GM18907 (cell line): ENCODE results near the gene COL4A4.

Experiments used
- ATAC-seq: cut with Tn5 transposase; IDR thresholded peaks from one replicate; pipeline ENCODE4 v1.9.1; 2021; ENCODE audit warnings: mild to moderate bottlenecking, moderate library complexity; ENCODE audit not compliant: unreplicated experiment

Gene COL4A4

DNA sequence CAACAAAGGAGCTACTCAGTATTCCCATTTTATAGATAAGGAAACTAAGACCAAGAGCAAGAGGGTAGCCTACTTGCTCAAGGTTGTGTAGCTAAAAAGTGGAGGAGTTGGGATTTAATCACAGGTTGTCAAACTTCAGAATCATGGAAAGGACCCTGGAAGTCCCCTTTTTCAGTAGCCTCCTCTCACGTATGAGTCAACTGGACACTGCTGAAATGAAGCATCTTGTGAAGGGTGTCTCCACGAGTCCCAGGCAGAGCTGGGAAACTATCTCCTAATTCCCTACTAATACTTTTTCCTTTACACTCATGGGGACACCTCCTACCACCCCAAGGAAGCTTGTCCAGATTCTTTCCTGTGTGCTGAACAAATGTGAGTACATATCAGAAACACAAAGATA, 172.3 kb downstream of the COL4A4 start:
- ATAC-seq = no peak

DNA sequence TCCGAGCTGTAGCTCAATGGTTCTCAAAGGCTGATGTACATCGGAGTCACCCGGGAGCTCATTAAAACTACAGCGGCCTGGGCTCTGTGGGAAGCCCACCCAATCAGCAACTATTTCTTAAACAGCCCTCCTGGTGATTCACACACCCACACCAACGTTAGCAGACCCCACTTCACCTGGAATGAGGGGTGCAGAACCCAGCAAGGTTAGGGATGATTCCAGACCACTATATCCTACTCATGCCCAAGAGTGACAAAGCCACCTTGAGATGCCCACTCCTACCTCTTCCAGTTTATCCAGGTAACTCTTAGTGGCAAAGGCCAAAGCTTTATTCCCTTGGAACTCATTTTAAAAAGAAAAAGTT, 178.4 kb downstream of the COL4A4 start:
- ATAC-seq = no peak

DNA sequence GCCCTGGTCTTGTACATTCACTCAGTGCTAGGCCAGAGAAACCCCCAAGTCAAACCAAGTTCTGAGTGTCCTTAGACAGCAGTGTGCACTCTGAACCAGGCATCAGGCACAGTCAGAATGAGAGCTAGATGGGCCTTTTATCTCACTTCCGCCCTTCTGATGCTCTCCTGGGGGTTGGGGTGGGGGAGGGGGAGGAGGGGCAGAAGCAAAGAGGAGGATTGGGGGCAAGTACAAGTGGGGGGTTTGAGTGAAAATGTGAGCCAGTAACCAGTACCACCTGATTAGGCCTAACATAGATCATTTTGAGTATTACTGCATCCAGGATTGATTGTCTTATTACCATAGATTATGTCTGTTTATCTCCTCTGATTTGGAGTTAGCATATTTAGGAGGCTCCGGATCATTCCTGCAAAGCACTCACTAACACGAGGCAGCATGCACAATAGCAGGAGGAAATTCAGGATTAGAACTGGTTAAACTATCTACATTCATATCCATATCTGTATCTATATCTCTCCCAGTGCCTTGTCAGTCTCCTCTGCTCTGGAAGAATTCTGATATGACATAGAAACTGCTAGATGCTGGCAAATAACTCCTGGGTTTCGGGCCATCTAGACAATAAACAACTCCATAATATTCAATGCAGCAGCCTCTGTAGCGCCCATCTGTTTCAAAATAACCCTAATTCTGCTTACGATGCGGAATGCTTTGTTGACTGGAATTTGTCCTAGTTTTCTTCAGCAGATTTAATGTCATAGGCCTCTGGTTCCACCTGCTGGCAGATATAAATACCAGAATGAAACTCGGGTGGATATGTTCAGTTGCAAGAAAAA, 179.0 kb downstream of the COL4A4 start:
- peak; percentile 98 for ATAC-seq

DNA sequence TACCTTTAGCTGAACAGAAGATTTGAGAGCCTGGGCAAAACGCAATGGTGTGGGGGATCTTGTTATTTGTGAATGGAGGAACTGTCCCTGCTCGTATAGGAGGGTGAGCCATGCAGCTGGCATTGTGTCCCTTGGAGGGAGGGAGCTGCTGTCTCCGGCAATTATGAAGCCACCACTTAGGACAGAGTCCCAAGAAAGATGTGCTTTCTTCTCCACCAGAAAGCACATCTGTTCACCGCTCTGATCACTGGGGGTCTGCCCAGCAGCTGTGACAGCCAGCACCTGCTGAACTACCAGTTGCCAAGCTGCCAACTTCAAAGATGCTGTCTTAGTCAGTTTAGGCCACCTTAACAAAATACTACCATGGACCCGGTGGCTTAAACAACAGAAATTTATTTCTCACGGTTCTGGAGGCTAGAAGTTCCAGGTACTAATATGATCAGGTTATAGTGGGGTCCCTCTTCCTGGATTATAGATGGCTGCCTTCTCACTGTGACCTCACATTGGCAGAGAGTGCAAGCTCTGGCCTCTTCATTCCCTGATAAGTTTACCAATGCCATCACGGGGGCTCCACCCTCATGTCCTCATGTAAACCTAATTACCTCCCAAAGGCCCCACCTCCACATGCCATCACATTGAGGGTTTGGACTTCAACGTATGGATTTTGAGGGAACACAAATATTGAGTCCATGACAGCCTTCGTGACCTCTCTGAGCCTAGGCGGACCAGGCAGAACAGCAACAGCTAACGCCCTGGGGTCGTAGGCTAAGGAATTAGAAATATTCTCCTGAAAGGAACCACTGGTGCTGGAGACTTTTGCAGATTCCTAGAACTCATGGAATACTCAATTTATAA, 179.9 kb downstream of the COL4A4 start:
- no peak for ATAC-seq

DNA sequence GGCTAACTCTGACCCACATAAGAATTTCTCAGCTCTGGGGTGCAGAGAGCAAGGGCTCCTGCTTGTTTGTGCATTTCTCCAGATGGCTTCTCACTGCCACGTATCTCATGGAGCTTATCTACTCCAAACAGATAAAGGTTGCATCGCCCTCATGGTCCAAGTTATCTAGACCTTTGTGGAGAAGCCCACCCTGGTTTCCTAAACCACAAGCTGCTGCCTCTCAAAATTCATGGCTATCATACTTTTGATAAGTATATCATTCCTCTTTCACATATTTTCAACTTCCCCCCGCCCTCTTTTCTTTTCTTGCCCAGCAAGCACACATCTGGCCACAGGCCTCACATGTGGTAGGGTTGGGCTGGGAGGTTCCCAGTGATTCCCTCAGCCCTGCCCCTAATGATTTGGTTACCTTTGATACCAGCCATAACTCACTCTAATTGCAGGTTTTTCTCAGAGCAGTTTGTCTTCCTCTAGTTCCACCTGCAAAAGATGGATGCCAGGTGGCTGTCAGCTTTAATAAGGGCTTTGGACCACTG, 182.1 kb downstream of the COL4A4 start:
- ATAC-seq = no peak

DNA sequence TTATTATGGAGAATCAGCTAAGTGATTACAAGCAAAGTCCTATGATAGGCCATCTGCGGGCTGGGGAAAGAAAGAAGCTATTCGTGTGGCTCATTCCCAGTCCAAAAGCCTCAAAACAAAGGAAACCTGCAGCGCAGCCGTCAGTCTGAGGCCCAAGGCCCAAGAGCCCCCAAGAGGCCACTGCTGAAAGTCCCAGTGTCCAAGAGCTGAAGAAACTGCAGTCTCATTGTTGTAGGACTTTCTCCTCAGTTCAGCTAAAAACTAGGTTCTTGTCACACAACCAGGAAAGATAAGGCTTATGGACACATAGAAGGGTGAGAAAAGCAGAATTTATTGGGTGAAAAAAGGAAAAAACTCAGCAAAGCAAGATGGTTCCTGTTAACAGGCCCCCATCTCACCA, 185.0 kb downstream of the COL4A4 start:
- no peak for ATAC-seq

DNA sequence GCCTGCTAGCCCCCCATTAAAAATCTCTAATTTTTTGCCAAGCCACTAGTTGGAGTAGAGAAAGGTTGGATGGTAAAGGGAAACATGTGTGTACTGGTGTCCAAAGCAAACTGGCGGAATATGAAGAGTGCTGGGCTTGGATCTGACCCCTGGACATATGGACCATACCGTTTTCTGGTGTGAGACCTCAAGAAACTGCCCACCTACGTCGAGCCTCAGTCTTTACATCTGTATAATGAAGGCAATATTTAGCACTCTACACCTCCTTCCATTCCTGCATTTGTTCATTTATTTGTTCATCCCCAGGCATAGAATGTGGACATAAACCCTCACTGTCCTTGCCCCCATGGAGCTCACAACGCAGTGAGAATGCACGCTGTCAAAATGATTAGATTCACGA, 185.7 kb downstream of the COL4A4 start:
- no peak for ATAC-seq

DNA sequence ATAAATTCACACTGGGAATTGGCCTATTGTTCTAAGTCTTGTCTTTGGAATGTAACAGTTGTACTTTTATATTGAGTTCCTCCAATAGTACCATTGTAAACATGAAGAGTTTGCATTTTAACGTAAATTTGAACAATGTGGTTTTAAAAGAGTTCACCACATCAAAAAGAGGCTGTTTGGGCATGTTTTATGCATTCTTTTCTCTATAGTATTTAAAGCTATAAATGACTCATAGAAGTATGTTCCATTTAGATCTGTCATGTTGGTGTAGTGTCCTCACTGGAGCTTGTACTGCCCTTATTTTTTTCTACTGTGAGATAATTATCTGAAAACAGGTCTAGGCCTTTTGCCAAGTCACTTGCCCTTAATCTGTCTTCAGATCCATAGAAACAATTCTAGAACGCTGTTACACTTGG, 186.2 kb downstream of the COL4A4 start:
- no peak for ATAC-seq

DNA sequence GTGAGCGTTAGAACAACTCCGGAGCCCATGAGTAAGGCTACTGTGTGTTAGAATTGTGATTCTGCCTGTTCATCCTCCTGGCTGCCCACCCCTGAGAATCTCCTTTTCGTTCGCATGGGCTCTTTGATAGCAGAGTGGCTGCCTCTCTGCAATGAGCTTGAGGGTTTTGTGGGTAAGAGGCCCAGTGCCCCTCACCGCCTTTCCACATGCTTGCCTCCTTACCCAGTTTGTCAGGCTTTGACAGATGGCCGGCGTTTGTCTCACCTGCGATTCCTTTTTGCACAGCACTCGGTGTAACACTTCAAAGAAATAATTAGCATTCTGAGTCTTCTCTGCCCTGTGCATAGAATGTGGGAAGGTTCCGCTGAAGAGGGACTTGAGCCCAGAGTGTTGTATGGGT, 190.2 kb downstream of the COL4A4 start:
- no peak for ATAC-seq

DNA sequence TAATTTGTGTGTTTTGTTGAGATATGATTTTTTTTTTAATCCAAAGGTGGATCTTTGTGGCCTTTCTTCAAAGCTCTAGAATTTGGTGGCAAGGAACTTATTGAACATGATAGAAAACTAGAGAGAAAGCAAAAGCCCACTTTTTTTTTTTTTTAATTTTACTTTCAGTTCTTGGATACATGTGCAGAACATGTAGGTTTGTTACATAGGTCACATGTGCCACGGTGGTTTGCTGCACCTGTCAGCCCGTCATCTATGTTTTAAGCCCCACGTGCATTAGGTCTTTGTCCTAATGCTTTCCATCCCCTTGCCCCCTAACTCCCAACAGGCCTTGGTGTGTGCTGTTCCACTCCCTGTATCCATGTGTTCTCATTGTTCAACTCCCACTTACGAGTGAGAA, 192.2 kb downstream of the COL4A4 start:
- peak; percentile 55 for ATAC-seq

DNA sequence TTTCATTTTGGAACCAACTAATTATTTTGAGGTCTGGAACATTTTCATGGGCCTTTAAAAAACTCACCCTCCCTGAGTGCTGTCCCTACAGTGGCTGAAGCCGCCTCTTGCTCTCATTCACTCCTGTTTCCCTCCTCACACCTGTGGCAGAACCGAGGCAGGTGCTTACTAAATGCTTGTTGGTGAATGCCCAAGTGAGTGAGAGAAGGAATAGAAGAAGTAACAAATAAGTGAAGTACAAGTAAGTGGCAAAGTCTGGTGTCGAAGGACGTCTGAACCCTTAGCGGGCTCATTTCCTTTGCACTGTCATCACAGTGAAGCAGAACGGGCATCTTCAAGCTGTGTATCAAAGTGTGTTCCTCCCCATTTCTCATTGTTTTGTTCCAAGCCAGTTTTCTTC, 192.9 kb downstream of the COL4A4 start:
- peak; percentile 53 for ATAC-seq

DNA sequence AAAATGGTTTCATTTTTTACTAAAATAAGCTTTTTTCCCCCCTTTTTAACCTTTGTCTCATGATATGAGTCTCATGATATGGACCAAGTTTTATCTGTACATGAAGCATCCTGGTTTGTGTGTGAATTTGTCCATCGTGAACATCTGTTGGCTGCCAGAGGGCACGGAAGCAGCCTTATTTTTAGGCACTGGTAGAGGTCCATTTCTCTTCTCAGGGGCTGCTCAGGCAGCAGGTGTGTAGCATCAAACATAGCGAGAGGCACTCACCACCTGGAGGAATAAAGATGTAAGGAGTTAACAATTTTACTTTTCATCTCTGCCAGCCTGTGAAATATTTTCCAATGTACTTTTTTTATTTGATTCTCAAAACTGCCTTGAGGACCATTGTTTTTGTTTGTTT, 193.6 kb downstream of the COL4A4 start:
- peak; percentile 61 for ATAC-seq

DNA sequence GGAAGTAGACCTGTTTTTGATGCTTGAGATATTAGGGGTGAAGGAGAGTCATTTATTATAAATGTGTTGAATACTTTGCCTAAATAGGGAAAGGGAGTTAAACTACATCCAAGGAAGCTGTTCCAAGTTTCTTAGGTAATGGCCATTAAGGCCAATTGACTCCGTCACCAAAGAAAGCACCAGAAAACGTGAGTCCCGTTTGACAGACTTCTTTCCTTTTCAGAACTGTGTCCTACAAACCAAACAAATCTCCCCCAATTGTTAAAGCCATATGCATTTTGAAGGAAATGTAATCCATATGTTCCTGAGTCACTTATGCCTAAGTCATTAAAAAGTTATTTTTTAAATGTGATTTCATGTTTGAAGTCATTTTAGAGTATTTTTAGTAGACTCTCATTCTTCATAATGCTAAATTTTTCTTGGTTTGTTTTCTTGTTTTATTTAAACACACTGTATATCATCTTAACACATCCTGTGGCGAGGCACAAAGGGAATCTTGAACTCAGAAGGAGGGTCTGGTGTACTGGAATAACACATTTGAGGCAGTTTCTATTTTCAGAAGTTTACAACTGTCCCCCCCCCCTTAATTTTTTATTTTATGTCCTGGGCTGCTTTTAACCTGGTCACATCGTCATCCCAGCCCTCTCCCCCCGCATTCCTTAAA, 194.5 kb downstream of the COL4A4 start:
- no peak for ATAC-seq

DNA sequence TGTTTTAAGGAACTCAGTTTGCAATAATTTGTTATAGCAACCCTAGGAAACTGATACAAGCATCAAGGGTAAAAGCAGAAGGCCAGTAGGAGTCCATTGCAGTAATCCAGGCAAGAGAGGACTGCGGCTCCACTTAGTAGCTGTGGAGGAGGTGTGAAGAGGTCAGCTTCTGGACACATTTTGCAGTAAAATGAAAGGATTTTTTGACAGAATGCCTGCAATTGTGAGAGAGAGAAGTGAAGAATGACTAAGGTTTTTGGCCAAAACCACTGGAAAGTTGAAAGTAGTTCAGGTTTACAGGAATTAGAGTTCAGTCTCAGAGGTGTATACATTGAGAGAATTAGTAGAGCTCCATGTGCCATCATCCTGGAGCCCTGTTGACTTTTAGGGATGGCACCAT, 198.6 kb downstream of the COL4A4 start:
- ATAC-seq = no peak

DNA sequence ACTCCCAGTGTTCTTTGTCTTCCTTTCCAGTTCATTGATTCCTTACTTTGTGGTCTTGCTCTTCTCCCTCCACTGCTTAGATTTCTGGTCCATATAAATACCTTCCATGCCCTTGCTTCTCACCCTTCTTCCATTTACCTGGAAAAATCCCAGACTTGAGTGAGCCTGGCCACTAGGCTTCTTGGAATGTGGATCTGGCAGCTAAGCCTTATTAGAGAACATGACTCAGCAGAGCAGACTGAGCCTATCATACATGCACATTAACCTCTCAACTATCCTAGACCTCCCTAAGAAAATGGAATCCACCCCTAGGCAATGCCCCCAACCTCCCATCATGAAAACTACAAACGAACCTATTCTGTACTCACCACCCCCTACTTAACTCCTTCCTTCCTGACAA, 200.5 kb downstream of the COL4A4 start:
- ATAC-seq = no peak

DNA sequence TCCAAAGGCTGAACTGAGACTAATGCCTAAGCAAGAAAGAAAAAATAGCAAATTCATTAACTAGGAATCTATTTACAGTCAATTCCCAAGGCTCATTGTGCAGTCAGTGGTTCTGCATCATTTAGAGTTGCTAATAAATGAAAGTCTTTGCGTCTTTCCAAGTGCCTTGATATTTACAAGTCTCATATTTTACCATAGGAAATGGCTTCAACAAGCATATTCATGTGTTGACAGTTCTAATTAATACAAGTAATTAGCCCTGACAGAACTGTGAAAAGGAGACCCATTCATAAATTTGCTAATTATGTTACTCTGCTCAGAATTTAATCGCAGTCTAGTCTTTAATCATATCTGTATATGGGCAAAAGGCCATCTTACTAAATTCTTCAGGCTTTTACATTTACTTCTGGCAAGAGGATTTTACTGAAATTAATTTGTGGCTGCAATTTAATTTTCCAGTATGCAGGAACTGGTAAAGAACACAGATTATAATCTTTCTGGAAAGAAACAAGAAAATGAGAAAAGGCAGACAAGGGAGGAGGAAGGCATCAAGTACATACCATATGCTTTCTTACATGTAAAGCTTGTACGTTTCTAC, 201.7 kb downstream of the COL4A4 start:
- ATAC-seq = no peak

DNA sequence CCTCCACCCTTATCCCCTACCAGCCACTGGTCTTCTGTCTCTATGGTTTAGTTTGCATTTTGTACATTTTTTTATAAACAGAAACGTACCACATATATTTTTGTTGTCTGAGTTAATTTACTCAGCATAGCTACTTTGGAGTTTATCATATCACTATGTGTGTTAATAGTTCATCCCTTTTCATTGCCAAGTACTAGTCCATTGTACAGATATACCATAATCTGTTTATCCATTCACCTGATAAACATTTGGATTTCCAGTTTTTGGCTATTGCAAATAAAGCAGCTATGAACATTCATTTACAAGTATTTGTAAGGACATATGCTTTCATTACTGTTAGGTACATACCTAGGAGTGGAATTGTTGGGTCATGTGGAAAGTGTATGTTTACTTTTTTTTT, 204.6 kb downstream of the COL4A4 start:
- ATAC-seq = no peak

DNA sequence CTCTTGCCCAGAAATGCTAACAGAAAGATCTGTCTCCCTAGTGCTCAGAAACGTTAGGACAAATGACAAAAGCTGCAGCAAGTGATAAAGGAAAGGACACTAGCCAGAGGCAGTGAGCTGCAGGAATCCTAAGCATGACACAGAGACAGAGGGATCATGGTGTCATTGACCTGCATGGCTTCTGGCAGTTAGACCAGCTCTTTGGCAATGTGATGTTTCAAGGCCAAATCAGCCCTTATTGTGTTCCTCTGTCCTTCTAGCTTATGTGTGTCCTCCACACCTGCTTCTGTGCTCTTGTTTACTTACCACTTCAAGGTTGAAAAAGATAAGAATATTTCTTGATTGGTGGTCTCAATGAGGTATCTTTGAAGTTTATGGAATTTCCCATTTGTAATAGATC, 207.3 kb downstream of the COL4A4 start:
- no peak for ATAC-seq

DNA sequence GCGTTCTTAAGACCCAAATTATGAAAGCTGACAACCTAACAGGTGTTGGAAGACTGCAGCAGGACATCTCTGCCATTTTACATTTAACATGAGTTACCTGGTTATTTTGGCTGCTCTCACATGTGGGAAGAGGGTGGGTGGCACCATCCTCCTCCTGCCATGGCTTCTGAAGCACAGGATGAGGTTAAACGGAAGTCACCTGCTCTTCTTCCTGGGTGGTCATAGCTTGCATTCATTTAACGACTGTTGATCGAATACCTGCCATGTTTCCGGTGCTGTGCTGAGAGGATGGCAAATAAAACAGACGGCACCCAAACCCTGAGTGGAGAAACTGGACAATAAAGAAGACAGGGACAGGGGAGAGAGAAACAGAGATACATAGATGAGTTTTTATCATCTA, 210.2 kb downstream of the COL4A4 start:
- ATAC-seq = no peak

DNA sequence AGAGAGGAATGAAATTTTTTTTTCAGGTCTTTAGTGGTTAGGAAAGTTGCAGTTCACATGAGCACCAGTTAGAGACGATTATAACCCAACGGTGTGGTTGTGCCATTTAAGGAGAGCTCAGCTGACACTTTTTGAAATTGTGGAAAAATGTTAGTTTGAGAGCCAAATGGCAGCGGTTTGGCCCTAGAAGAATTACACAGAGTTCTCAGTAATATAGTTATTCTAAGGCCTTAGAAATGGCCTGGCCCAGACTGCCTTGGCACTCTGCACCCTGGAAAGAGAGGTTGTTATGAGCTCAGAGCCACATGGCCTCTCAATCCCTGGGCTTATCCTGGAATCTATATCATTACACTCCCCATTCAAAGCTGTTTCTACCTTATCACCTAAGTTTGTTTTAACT, 210.8 kb downstream of the COL4A4 start:
- ATAC-seq = no peak
